Uterus (tissue), 2 donors: ENCODE data around the gene MEF2C.

Source experiments
- POLR2A ChIP-seq, 2 donors: fragments of 450-650 bp; IDR thresholded peaks; one replicate each; pipeline ENCODE4 v1.6.1; 2016; ENCODE audit warnings: antibody characterized with exemption in 2 of 2, mild to moderate bottlenecking in 1 of 2, moderate library complexity in 1 of 2
- TF ChIP-seq, protein P1 (sequence below), 4 experiments: fragments of 200-600 bp in 2 of 4; fragments of 450-650 bp in 2 of 4; sonication (generic) in 2 of 4; IDR thresholded peaks; one replicate each; pipeline ENCODE4 v1.5.1; 2016 to 2019; ENCODE audit warnings: antibody characterized with exemption in 4 of 4, mild to moderate bottlenecking in 2 of 4, moderate library complexity in 1 of 4

DNA sequence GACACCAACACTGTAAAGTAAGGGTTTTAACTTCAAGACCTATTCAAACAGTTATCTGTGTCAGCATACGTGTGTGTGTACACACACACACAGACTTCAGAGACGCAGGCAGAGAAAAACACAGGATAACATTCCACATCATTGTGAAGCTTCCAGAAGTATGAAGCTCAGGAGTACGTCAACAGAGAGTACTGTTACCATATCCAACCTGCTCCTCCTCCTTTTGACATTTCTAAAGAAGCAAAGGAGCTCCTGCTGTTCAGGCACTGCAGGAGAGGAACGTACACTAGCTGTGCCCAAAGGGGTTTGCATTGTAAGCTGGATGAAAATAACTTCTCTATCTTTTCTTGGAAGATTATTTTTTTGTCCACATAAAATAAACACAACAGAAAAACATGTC is 180.7 kb downstream of the MEF2C start:
- TF ChIP-seq, protein P1, sequence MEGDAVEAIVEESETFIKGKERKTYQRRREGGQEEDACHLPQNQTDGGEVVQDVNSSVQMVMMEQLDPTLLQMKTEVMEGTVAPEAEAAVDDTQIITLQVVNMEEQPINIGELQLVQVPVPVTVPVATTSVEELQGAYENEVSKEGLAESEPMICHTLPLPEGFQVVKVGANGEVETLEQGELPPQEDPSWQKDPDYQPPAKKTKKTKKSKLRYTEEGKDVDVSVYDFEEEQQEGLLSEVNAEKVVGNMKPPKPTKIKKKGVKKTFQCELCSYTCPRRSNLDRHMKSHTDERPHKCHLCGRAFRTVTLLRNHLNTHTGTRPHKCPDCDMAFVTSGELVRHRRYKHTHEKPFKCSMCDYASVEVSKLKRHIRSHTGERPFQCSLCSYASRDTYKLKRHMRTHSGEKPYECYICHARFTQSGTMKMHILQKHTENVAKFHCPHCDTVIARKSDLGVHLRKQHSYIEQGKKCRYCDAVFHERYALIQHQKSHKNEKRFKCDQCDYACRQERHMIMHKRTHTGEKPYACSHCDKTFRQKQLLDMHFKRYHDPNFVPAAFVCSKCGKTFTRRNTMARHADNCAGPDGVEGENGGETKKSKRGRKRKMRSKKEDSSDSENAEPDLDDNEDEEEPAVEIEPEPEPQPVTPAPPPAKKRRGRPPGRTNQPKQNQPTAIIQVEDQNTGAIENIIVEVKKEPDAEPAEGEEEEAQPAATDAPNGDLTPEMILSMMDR (IDR thresholded peaks at IDR 0.05), result no peak
- no peak for TF ChIP-seq POLR2A (IDR thresholded peaks at IDR 0.05)
